IPS-18c (cell line): ENCODE measurements around the gene PDZD4.

ENCODE experiments used
- H3K4me3 ChIP-seq: 2 replicates; pipeline ENCODE4 v1.7.0; 2013; ENCODE audit warnings: low read depth, mild to moderate bottlenecking, low read length, moderate library complexity; ENCODE audit not compliant: insufficient read depth
- H3K9me3 ChIP-seq: one replicate; pipeline ENCODE4 v1.6.1; 2013; ENCODE audit warnings: mild to moderate bottlenecking, low read length, moderate library complexity; ENCODE audit not compliant: control insufficient read depth, insufficient read depth

PDZD4 gene

GRCh38 chrX:153802513-153803045, 27.8 kb downstream of the PDZD4 start:
- H3K4me3 ChIP-seq: no peak overlapping the region
- peaks cover 21% of the 10 kb centered on the region for H3K9me3 ChIP-seq

DNA sequence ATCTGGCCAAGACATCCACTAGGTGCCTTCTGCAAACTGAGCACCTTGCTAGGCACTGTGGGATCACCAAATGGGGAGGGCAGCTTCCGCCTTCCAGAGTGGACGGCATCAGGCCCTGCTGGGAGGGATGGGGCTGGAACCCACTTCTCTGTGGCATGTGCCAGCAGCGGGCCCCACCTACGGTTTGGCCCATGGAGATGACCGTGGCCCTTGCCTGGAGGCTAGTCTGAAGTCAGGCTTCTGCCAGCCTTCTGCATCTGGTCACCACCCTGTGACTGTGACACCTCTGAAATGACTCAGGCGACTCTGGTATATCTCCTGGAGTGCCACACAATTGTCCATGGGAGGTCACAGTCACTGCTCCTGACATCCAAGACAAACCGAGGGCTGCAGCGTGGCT, 28.7 kb downstream of the PDZD4 start:
- peak overlapping the region; percentile 2; the same call in 1 of the 2 replicates for H3K4me3 ChIP-seq
- H3K9me3 ChIP-seq: peaks cover 21% of the 10 kb centered on the region

GRCh38 chrX:153800746-153801145, 29.6 kb downstream of the PDZD4 start:
- Histone ChIP-seq H3K9me3 (peaks cover 15% of the 10 kb centered on the region), H3K4me3 (no peak overlapping the region)

- peaks cover 10% of the 10 kb centered on the region for H3K9me3 ChIP-seq
- H3K4me3 ChIP-seq: no peak overlapping the region; the same call in 1 of the 2 replicates
Observed at GRCh38 chrX:153800177-153800722, 30.1 kb downstream of the PDZD4 start.

DNA sequence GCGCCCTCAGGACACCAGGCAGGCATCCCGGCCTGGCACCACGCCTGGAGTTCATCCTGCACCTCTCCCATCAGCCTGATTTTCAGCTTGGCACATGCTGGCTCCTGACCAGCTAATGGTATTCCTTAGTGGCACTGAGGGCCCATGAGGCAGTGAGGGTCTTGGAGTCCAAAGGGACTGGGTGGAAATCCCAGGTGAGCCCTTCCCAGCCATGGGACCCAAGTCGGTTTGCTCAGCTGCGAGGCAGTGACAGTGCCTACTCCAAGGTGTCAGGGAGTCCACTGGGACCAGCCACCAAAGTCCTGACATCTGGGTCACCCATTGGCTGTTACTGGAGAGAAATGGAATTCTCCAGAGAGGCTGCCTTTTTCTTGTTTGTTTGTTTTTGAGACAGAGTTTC, 31.0 kb downstream of the PDZD4 start:
- peaks cover 12% of the 10 kb centered on the region for H3K9me3 ChIP-seq
- H3K4me3 ChIP-seq: no peak overlapping the region

DNA sequence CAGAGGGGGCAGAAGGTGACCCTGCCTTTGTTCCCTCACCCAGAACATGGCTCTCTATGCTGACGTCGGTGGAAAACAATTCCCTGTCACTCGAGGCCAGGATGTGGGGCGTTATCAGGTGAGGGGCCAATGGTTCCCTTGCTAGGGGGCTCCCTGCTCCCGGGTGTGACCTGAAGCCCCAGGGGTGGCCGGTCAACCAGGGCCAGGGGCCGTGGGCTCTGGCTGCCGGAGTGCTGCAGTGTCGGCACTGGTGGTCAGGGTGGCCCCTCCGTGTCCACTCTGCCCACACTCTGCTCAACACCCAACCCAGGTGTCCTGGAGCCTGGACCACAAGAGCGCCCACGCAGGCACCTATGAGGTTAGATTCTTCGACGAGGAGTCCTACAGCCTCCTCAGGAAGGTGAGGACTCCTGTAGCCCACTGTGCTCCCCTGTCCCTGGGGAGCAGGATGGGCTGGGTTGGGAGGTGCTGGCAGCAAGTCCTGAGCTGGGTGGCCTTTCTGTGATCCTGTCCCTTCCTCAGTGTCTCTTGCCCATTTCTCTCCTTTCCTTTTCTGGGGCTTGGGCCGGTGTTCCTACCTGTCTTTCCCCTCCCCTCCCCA, 32.8 kb downstream of the PDZD4 start:
- Histone ChIP-seq H3K9me3 (peaks cover 13% of the 10 kb centered on the region), H3K4me3 (peak overlapping the region; percentile 9; the same call in 1 of the 2 replicates)

DNA sequence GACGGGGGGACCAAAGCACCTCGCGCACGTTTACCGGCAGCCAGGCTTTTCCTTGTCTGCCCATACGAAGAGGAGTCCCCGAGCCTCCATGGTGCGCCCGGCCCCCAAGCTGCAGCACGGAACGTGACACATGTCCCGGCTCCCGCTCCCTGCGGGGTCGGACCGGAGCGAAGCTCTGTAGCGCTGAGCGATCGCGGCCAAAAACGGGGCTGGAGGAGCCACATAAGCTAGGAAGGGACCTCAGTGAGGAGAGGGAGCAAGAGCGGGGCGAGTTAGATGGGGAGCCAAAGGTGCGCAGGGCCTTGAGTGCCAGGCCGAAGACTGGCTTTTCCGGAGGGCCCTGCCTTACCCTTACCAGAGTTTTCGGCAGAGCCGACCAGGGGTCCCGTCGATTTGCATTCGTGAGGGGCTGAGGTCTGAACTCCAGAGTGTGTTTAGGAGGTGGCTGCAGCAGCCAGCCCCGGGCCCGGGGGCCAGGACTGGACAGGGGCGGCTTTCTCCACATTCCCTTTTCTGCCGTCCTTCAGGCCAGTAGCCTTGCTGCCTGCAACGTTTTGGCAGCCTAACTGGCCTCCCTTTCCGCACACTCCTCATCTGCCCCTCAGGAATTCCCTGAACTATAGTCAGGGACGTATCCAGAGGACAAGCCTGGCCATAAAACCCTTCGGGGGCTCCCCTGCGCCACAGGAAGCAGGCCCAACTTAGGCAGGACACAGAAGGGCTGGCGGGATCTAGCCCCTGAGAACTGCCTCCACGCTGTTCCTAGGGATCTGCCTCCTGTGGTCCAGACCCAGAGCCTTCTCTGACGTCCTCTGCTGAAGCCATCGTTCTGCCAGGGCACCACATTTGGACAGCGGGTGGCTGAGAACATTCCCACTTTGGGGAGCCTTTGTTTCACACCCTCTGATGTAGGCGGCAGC, 35.2 kb downstream of the PDZD4 start:
- peaks cover 14% of the 10 kb centered on the region for H3K9me3 ChIP-seq

DNA sequence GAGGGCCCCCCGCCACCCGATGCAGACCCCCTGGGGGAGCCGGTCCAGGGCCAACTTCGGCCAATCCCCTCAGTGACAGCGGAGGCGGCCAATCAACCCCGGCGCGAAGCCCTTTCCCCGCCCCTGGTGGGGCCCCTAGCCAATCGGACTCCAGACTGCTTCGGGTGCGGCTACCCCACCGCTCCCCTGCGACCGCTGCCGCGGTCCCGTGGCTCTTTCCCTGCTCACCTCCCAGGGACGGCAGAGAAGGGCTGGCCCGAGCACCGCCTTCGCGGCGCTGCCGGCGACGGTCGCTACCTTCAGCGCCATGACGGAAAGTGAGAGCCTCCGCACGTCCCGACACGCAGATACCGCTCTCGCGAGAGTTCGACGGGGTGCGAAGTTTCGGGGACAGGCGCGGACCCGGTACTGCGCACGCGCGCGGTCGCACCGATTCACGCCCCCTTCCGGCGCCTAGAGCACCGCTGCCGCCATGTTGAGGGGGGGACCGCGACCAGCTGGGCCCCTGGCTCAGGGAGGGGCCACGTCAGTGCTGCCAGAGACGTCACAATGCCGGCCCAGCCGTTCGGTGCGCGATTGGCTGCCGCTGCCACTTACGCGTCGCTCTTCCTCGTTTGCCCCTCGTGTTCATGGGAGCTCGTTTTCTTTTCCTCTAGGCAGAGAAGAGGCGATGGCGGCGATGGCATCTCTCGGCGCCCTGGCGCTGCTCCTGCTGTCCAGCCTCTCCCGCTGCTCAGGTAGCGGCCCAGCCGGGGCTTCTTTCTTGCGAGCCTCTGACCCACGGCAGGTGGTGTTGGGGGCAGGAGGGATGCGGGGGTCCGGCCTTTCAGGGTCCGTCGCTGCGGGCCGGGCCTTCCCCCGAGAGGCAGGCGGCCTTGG, 36.1 kb downstream of the PDZD4 start, which contains the start of the genes IDH3G and SSR4:
Gene IDH3G, minus strand, starts transcription at position 358 of the 879 bp plus-strand sequence. Its CDS starts 49 bp downstream, at position 309.
Gene SSR4, plus strand, starts transcription at position 651 of the 879 bp plus-strand sequence. Its CDS starts 20 bp downstream, at position 671.
- Histone ChIP-seq H3K4me3 (peak within 1 kb of the TSS; percentile 85), H3K9me3 (peaks cover 14% of the 10 kb centered on the region)

More for the DNA sequence above, 35.2 kb downstream of the PDZD4 start:
- H3K4me3 ChIP-seq: peak overlapping the region; percentile 72

DNA sequence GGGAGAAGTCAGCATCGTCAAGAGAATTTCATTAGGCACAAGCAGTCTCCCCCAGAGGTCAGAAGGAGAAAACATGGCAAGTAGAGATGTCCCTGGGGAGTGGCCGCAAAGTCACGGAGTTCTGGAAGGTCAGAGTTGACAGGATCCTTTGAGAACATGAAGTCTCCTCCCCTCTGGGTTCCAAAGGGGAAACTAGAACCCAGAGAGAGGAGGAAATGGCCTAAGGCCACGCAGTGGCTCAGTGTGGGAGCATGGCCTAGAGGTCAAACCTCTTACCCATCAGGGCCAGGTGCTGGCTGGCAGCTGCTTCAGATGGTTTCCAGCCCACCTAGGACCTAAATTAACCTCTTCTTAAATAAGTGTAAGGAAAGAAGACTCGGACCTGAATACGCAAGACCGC, 37.1 kb downstream of the PDZD4 start:
- Histone ChIP-seq H3K4me3 (peak overlapping the region; percentile 85), H3K9me3 (peaks cover 16% of the 10 kb centered on the region)

DNA sequence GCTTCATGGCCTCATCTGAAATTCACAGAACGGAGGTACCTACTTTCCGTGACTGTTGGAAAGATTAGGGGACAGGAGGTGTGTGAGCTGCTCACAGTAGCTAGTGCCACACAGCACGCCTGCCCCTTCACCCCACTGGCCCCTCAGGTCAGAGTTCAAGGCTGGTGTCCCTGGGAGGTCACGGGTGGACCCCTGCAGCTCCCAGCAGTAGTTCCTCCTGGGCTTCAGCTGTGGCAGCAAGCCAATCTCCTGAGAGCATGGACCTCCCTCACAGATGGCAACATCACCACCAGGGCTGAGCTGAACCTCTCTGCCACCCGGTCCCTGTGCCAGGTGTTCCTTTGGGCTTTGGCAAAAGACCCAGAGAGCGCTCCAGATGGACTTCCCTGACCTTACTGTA, 38.0 kb downstream of the PDZD4 start:
- Histone ChIP-seq H3K4me3 (no peak overlapping the region), H3K9me3 (peaks cover 18% of the 10 kb centered on the region)

DNA sequence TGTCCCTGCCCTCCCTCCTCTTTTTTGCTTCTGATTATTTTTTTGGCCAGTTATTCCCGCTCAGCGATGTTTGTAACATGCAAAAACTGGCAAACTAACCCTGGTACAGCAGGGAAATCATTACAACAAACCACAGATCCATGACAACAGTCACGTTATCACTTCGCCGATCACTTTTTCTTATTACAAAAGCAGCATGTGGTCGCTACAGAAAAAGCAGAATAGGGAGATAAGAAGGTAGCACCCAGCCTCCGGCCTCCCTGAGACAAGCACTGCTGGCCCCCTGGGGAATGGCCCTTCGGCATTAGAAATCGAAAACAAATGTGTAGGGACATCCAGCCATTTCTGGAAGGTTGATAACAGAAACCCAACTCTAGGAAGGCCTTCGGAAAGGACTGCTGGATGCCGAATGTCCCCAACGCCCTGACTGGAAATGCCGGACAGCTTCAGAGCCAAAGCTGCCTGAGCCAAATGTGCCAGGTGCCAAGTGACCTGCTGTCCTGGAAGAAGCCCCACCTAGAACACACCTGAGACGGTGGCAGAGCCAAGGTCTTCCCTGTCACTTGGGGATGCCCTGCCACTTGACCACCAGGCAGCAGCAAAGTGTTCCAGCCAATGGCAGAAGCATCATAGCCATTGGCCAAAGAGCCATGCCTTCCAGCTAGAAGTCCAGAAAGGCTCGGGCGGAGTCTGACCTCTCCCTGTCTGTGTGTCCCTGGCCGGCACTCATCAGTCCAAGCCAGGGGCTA, 39.1 kb downstream of the PDZD4 start:
- Histone ChIP-seq H3K4me3 (no peak overlapping the region), H3K9me3 (peaks cover 22% of the 10 kb centered on the region)

GRCh38 chrX:153789654-153790053, 40.7 kb downstream of the PDZD4 start:
- peaks cover 19% of the 10 kb centered on the region for H3K9me3 ChIP-seq
- H3K4me3 ChIP-seq: no peak overlapping the region

DNA sequence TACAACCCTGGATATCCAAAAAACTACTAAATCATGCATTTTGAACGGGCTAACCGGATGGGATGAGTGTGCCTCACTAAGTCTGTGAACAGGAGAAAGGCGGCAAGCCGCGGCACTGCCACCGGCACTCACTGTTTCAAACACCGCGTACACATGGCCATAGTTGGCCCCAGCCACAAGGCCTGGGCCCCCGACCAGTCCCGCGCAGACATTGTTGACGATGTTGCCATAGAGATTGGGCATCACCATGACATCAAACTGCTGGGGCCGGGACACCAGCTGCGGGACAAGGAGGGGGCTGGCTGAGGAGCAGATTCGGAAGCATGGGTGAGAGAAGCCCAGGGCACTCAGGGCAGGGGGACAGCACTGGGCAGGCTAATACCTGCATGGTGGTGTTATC, 43.7 kb downstream of the PDZD4 start:
- Histone ChIP-seq H3K9me3 (peaks cover 13% of the 10 kb centered on the region), H3K4me3 (no peak overlapping the region)

- H3K4me3 ChIP-seq: no peak overlapping the region
- H3K9me3 ChIP-seq: peaks cover 19% of the 10 kb centered on the region
Observed at GRCh38 chrX:153784325-153784967, 45.9 kb downstream of the PDZD4 start.

- H3K9me3 ChIP-seq: peaks cover 17% of the 10 kb centered on the region
- no peak overlapping the region for H3K4me3 ChIP-seq
Observed at GRCh38 chrX:153783378-153784013, 46.8 kb downstream of the PDZD4 start.
